SK-N-SH (cell line): ENCODE data around the gene CCDC74A.

Experiments
- ELF1 ChIP-seq: IDR thresholded peaks from 2 replicates; pipeline ENCODE4 v1.4.0; 2012
- EZH2phosphoT487 ChIP-seq: fragments of 200-600 bp; sonication (generic); IDR thresholded peaks from 2 replicates; pipeline ENCODE4 v1.6.1; 2017; ENCODE audit warnings: low read depth, mixed run types, mild to moderate bottlenecking, antibody characterized with exemption, moderate library complexity, borderline replicate concordance
- MXI1 ChIP-seq: IDR thresholded peaks from 2 replicates; pipeline ENCODE4 v1.6.1; 2012; ENCODE audit warnings: mild to moderate bottlenecking, low read depth, low read length, improper control_type of control experiment
- PBX3 ChIP-seq: IDR thresholded peaks from 2 replicates; pipeline ENCODE4; 2012
- POLR2AphosphoS5 ChIP-seq: IDR thresholded peaks from 2 replicates; pipeline ENCODE4 v1.6.1; 2012; ENCODE audit warnings: low read depth, low read length
- RAD21 ChIP-seq: IDR thresholded peaks from 2 replicates; pipeline ENCODE4 v1.6.1; 2012; ENCODE audit warnings: mild to moderate bottlenecking, low read length
- ZBTB33 ChIP-seq: IDR thresholded peaks from 2 replicates; pipeline ENCODE4 v1.4.0; 2012; ENCODE audit warnings: low read depth, borderline replicate concordance
- TF ChIP-seq, protein P1 (sequence below): fragments of 200-600 bp; sonication (generic); IDR thresholded peaks from 2 replicates; pipeline ENCODE4 v1.6.1; 2017; ENCODE audit warnings: antibody characterized with exemption, mild to moderate bottlenecking, moderate library complexity

GRCh38 chr2:131580187-131580586 lies 52.5 kb downstream of the CCDC74A start:
- TF ChIP-seq RAD21, result no peak
- TF ChIP-seq, protein P1, sequence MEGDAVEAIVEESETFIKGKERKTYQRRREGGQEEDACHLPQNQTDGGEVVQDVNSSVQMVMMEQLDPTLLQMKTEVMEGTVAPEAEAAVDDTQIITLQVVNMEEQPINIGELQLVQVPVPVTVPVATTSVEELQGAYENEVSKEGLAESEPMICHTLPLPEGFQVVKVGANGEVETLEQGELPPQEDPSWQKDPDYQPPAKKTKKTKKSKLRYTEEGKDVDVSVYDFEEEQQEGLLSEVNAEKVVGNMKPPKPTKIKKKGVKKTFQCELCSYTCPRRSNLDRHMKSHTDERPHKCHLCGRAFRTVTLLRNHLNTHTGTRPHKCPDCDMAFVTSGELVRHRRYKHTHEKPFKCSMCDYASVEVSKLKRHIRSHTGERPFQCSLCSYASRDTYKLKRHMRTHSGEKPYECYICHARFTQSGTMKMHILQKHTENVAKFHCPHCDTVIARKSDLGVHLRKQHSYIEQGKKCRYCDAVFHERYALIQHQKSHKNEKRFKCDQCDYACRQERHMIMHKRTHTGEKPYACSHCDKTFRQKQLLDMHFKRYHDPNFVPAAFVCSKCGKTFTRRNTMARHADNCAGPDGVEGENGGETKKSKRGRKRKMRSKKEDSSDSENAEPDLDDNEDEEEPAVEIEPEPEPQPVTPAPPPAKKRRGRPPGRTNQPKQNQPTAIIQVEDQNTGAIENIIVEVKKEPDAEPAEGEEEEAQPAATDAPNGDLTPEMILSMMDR, result no peak
- no peak for TF ChIP-seq PBX3
- TF ChIP-seq ZBTB33, result no peak
- TF ChIP-seq MXI1, result no peak
- TF ChIP-seq EZH2phosphoT487, result no peak
- TF ChIP-seq ELF1, result no peak
- TF ChIP-seq POLR2AphosphoS5, result no peak
